Measurements from ENCODE around the gene TANGO2.
A peak's percentile ranks its signal among the peaks of the same experiment; 100 is the strongest.

Gene TANGO2

GRCh38 chr22:20089226-20089976 lies 68.5 kb downstream of the TANGO2 start:
- no peak for DNase-seq

GRCh38 chr22:20089977-20090729 lies 69.2 kb downstream of the TANGO2 start:
- DNase-seq: no peak

GRCh38 chr22:20090730-20091240 lies 69.9 kb downstream of the TANGO2 start:
- DNase-seq: no peak

GRCh38 chr22:20091690-20092476 lies 71.0 kb downstream of the TANGO2 start:
- DNase-seq: peak in 1 of 2 donors; percentile 44

- DNase-seq: no peak
Measured at GRCh38 chr22:20092477-20092854, 71.6 kb downstream of the TANGO2 start.

GRCh38 chr22:20093418-20094196 lies 72.7 kb downstream of the TANGO2 start:
- DNase-seq: no peak

- DNase-seq: no peak
Measured at GRCh38 chr22:20094197-20094807, 73.4 kb downstream of the TANGO2 start.

GRCh38 chr22:20095521-20095920 lies 74.6 kb downstream of the TANGO2 start:
- no peak for DNase-seq

GRCh38 chr22:20096574-20097420 lies 75.9 kb downstream of the TANGO2 start:
- DNase-seq: no peak

- DNase-seq: no peak
Measured at GRCh38 chr22:20099099-20099711, 78.3 kb downstream of the TANGO2 start.

- DNase-seq: no peak
Measured at GRCh38 chr22:20101638-20102037, 80.7 kb downstream of the TANGO2 start.

GRCh38 chr22:20102203-20102780 lies 81.4 kb downstream of the TANGO2 start:
- DNase-seq: no peak

- no peak for DNase-seq
Measured at GRCh38 chr22:20105456-20106204, 84.7 kb downstream of the TANGO2 start.

GRCh38 chr22:20106205-20106848 lies 85.4 kb downstream of the TANGO2 start:
- DNase-seq: no peak

GRCh38 chr22:20106849-20107237 lies 85.9 kb downstream of the TANGO2 start:
- DNase-seq: no peak

GRCh38 chr22:20107471-20107901 lies 86.6 kb downstream of the TANGO2 start:
- DNase-seq: no peak

- no peak for DNase-seq
Measured at GRCh38 chr22:20107951-20108756, 87.2 kb downstream of the TANGO2 start.

GRCh38 chr22:20108757-20109230 lies 87.9 kb downstream of the TANGO2 start:
- DNase-seq: no peak
